Neural cell (in vitro differentiated cells): ENCODE measurements around the gene AMBP. TPM values are rescaled to one million over a fixed set of nuclear protein-coding genes. Genes with fewer than 3 reads are reported as not detected.

ENCODE experiments used
- H2AFZ ChIP-seq: fragments of 200-600, 300-800 bp; sonication (generic), shearing (Covaris generic); 2 replicates; pipeline ENCODE4 v1.6.0; 2014; ENCODE audit warnings: low read depth, mild to moderate bottlenecking, antibody characterized with exemption, low read length, moderate library complexity
- H3F3A ChIP-seq: fragments of 200-600 bp; shearing (Covaris generic); 2 replicates; pipeline ENCODE4 v1.6.1; 2016; ENCODE audit warnings: mild to moderate bottlenecking, moderate library complexity, mixed read lengths, antibody characterized with exemption, low read length; ENCODE audit not compliant: insufficient read depth, poor library complexity, severe bottlenecking
- H3K27ac ChIP-seq: fragments of 200-600, 300-800 bp; sonication (generic), shearing (Covaris generic); 2 replicates; pipeline ENCODE4 v1.5.1; 2014; ENCODE audit warnings: mild to moderate bottlenecking, low read length, moderate library complexity
- H3K27me3 ChIP-seq: fragments of 300-800, 200-600 bp; sonication (generic), shearing (Covaris generic); 2 replicates; pipeline ENCODE4 v1.6.0; 2014; ENCODE audit warnings: mild to moderate bottlenecking, low read depth, low read length, moderate library complexity; ENCODE audit not compliant: insufficient read depth
- H3K36me3 ChIP-seq: fragments of 300-800, 200-600 bp; sonication (generic), shearing (Covaris generic); 2 replicates; pipeline ENCODE4 v1.5.1; 2014; ENCODE audit warnings: mild to moderate bottlenecking, antibody characterized with exemption, low read length, moderate library complexity; ENCODE audit not compliant: insufficient read depth
- H3K4me2 ChIP-seq: fragments of 300-800, 200-600 bp; sonication (generic), shearing (Covaris generic); 2 replicates; pipeline ENCODE4 v1.6.0; 2014; ENCODE audit warnings: mild to moderate bottlenecking, low read length
- H3K4me3 ChIP-seq: fragments of 300-800, 200-600 bp; sonication (generic), shearing (Covaris generic); 2 replicates; pipeline ENCODE4 v1.5.1; 2014; ENCODE audit warnings: mild to moderate bottlenecking, low read length, moderate library complexity
- H3K79me2 ChIP-seq: fragments of 200-600 bp; shearing (Covaris generic); replicated peaks from 2 replicates; pipeline ENCODE4 v1.6.0; 2014; ENCODE audit warnings: mild to moderate bottlenecking, low read length, moderate library complexity; ENCODE audit not compliant: insufficient read depth
- H3K9ac ChIP-seq: fragments of 300-800, 200-600 bp; sonication (generic), shearing (Covaris generic); 2 replicates; pipeline ENCODE4 v1.6.1; 2016; ENCODE audit warnings: mild to moderate bottlenecking, low read length, mixed read lengths
- H3K9me2 ChIP-seq: fragments of 200-600 bp; shearing (Covaris generic); 2 replicates; pipeline ENCODE4 v1.6.1; 2016; ENCODE audit warnings: mild to moderate bottlenecking, low read length, mixed read lengths; ENCODE audit not compliant: insufficient read depth
- H3K9me3 ChIP-seq: fragments of 200-600, 300-800 bp; sonication (generic), shearing (Covaris generic); 2 replicates; pipeline ENCODE4 v1.6.1; 2016; ENCODE audit warnings: mild to moderate bottlenecking, mixed run types, low read length, moderate library complexity, mixed read lengths
- H4K20me1 ChIP-seq: fragments of 200-600 bp; shearing (Covaris generic); 2 replicates; pipeline ENCODE4 v1.6.1; 2016; ENCODE audit warnings: mild to moderate bottlenecking, mixed run types; ENCODE audit not compliant: insufficient read depth
- EP300 ChIP-seq: fragments of 450-650 bp; conservative IDR thresholded peaks from 2 replicates; pipeline ENCODE4 v1.6.1; 2014; ENCODE audit warnings: antibody characterized with exemption, mild to moderate bottlenecking, moderate library complexity; ENCODE audit not compliant: poor library complexity, severe bottlenecking
- EZH2 ChIP-seq: fragments of 200-600, 300-800 bp; shearing (Covaris generic), sonication (generic); IDR thresholded peaks from 2 replicates; pipeline ENCODE4 v1.6.1; 2014; ENCODE audit warnings: antibody characterized with exemption, low read length, borderline replicate concordance, mild to moderate bottlenecking; ENCODE audit not compliant: insufficient read depth, poor library complexity, severe bottlenecking
- MXI1 ChIP-seq: fragments of 450-650 bp; conservative IDR thresholded peaks from 2 replicates; pipeline ENCODE4 v1.6.1; 2014; ENCODE audit warnings: antibody characterized with exemption, mild to moderate bottlenecking; ENCODE audit not compliant: poor library complexity, severe bottlenecking
- POLR2AphosphoS5 ChIP-seq: IDR thresholded peaks from 2 replicates; pipeline ENCODE4 v1.6.1; 2012
- RAD21 ChIP-seq: fragments of 450-650 bp; conservative IDR thresholded peaks from 2 replicates; pipeline ENCODE4 v1.6.1; 2014; ENCODE audit warnings: antibody characterized with exemption, mild to moderate bottlenecking, moderate library complexity
- SMC3 ChIP-seq: fragments of 450-650 bp; conservative IDR thresholded peaks from 2 replicates; pipeline ENCODE4 v1.6.1; 2014; ENCODE audit warnings: antibody characterized with exemption, mild to moderate bottlenecking, moderate library complexity; ENCODE audit not compliant: poor library complexity
- TAF1 ChIP-seq: IDR thresholded peaks from 2 replicates; pipeline ENCODE4 v1.6.1; 2012; ENCODE audit warnings: low read depth
- polyA plus RNA-seq: library from polyadenylated mRNA; depleted of rRNA; stranded (reverse); fragments of >200 nt; gene quantifications from 2 replicates; pipeline ENCODE4 v1.2.3, GENCODE V29; 2014
- TF ChIP-seq, protein P1 (sequence below): IDR thresholded peaks from 2 replicates; pipeline ENCODE4 v1.6.1; 2012; ENCODE audit warnings: borderline replicate concordance
- TF ChIP-seq, protein P2 (sequence below): fragments of 450-650 bp; IDR thresholded peaks from 2 replicates; pipeline ENCODE4 v1.5.1; 2014; ENCODE audit warnings: antibody characterized with exemption, mild to moderate bottlenecking, moderate library complexity; ENCODE audit not compliant: poor library complexity, severe bottlenecking

Gene AMBP
- polyA plus RNA-seq, 1 donor from 2014 or later: not detected

DNA sequence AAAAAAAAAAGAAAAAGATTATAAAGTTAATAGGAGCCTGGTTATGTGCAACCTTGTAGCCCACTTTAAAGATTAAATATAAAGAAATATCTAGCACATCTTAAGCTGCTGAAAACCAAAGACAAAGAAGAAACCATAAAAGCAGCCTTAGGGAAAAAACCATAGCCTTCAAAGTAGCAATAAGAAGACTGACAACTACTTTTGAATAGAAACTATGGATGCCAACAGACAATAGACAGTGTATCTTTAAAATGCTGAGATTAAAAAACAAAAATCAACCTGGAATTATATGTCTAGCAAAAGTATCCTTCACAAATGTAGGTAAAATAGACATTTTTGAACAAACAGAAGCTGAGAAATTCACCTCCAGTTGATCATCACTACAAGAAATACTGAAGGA, 24.4 kb upstream of the AMBP start:
- Histone ChIP-seq H4K20me1 (no peaks in the 10 kb centered on the region), H3K4me2 (no peak overlapping the region), H3K27me3 (peaks cover 18% of the 10 kb centered on the region), H3K9me2 (no peaks in the 10 kb centered on the region), H3K9me3 (peaks cover 5% of the 10 kb centered on the region), H3K27ac (no peak overlapping the region), H2AFZ (no peak overlapping the region), H3K36me3 (no peaks in the 10 kb centered on the region), H3K9ac (no peak overlapping the region), H3F3A (no peaks in the 10 kb centered on the region), H3K79me2 (no peaks in the 10 kb centered on the region), H3K4me3 (no peak overlapping the region)
- TF ChIP-seq MXI1: no peak
- no peak for TF ChIP-seq EZH2
- TF ChIP-seq, protein P1, sequence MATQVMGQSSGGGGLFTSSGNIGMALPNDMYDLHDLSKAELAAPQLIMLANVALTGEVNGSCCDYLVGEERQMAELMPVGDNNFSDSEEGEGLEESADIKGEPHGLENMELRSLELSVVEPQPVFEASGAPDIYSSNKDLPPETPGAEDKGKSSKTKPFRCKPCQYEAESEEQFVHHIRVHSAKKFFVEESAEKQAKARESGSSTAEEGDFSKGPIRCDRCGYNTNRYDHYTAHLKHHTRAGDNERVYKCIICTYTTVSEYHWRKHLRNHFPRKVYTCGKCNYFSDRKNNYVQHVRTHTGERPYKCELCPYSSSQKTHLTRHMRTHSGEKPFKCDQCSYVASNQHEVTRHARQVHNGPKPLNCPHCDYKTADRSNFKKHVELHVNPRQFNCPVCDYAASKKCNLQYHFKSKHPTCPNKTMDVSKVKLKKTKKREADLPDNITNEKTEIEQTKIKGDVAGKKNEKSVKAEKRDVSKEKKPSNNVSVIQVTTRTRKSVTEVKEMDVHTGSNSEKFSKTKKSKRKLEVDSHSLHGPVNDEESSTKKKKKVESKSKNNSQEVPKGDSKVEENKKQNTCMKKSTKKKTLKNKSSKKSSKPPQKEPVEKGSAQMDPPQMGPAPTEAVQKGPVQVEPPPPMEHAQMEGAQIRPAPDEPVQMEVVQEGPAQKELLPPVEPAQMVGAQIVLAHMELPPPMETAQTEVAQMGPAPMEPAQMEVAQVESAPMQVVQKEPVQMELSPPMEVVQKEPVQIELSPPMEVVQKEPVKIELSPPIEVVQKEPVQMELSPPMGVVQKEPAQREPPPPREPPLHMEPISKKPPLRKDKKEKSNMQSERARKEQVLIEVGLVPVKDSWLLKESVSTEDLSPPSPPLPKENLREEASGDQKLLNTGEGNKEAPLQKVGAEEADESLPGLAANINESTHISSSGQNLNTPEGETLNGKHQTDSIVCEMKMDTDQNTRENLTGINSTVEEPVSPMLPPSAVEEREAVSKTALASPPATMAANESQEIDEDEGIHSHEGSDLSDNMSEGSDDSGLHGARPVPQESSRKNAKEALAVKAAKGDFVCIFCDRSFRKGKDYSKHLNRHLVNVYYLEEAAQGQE: no peak
- TF ChIP-seq TAF1: no peak
- no peak for TF ChIP-seq EP300
- TF ChIP-seq SMC3: no peak
- TF ChIP-seq, protein P2, sequence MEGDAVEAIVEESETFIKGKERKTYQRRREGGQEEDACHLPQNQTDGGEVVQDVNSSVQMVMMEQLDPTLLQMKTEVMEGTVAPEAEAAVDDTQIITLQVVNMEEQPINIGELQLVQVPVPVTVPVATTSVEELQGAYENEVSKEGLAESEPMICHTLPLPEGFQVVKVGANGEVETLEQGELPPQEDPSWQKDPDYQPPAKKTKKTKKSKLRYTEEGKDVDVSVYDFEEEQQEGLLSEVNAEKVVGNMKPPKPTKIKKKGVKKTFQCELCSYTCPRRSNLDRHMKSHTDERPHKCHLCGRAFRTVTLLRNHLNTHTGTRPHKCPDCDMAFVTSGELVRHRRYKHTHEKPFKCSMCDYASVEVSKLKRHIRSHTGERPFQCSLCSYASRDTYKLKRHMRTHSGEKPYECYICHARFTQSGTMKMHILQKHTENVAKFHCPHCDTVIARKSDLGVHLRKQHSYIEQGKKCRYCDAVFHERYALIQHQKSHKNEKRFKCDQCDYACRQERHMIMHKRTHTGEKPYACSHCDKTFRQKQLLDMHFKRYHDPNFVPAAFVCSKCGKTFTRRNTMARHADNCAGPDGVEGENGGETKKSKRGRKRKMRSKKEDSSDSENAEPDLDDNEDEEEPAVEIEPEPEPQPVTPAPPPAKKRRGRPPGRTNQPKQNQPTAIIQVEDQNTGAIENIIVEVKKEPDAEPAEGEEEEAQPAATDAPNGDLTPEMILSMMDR: no peak
- TF ChIP-seq POLR2AphosphoS5: no peak
- TF ChIP-seq RAD21: no peak

DNA sequence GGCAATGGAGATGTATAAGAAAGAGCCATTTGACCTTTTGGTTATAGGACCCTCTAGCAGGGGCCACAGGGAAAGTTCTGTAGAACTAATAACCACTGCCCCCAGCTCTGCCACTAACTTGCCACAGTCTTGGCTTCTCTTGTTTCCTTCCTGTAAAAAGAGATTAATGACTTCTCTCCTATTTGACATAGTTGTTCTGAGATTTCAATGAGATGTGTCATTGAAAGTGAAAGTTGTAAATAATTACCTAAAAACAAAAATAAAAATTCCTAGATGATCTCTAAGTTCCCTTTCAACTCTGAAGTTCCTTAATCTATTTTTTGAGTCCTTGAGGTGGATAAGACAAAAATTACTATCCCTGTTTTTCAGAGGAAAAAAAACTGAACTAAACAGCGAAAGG, 22.4 kb upstream of the AMBP start:
- Histone ChIP-seq H3K4me2 (no peak overlapping the region), H4K20me1 (no peaks in the 10 kb centered on the region), H2AFZ (no peak overlapping the region), H3K79me2 (no peaks in the 10 kb centered on the region), H3K27me3 (peaks cover 27% of the 10 kb centered on the region), H3K9me2 (no peaks in the 10 kb centered on the region), H3K4me3 (no peak overlapping the region), H3K9ac (no peak overlapping the region), H3K9me3 (peaks cover 5% of the 10 kb centered on the region), H3F3A (no peaks in the 10 kb centered on the region), H3K27ac (no peak overlapping the region), H3K36me3 (no peaks in the 10 kb centered on the region)
- no peak for TF ChIP-seq RAD21
- TF ChIP-seq, protein P2: no peak
- no peak for TF ChIP-seq EZH2
- TF ChIP-seq TAF1: no peak
- no peak for TF ChIP-seq EP300
- no peak for TF ChIP-seq POLR2AphosphoS5
- TF ChIP-seq, protein P1: no peak
- TF ChIP-seq SMC3: no peak
- TF ChIP-seq MXI1: no peak
